ENCODE measurements around the gene TBL1Y. TPM values are rescaled to one million over a fixed set of nuclear protein-coding genes. Genes with fewer than 3 reads are reported as not detected.

Gene TBL1Y
- polyA plus RNA-seq, 3 donors: not detected

DNA sequence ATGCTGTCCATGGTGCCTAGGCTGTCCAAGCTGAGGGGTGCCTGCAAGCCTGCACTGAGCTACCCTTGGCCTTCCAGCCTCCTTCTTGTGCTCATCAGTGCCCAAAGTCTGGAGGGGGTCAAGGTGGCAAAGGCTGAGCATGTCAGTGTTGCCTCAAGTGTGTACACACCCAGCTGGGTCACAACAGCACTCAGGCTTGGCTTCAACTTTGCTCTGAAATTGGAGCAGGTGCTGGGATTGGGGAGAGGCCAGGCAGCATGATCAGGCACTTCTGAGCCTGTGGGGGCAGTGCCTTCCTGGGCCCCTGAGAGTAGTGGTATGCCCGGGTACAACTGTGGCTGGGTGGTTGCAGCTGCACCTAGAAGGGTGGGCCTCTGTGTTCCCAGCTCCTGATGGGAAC is 18.7 kb downstream of the TBL1Y start:
- no peak overlapping the region for H2AFZ ChIP-seq (ENCODE audit: insufficient read depth, low read depth, low read length, poor library complexity, severe bottlenecking)
- H3K27ac ChIP-seq (ENCODE audit: low read depth in 1 of 2, low read length in 2 of 2): no peak overlapping the region
- H3K27me3 ChIP-seq (ENCODE audit: control insufficient read depth in 2 of 2, insufficient read depth in 2 of 2, low read length in 2 of 2): no peaks in the 10 kb centered on the region
- H3K4me1 ChIP-seq (ENCODE audit: control insufficient read depth in 1 of 2, insufficient read depth in 2 of 2, low read length in 2 of 2): no peaks in the 10 kb centered on the region
- no peaks in the 10 kb centered on the region for H3K9me3 Mint-ChIP-seq
- H3K9ac ChIP-seq (ENCODE audit: insufficient read depth, low read length, poor library complexity, severe bottlenecking): no peak overlapping the region
- H3K4me2 ChIP-seq (replicated peaks; ENCODE audit: extremely low read depth, low read length, poor library complexity, severe bottlenecking): no peak overlapping the region
- no peak for DNase-seq
- 80% methylated on average over 1 of the region's 1 CpG for WGBS (ENCODE audit: insufficient coverage)
- no peaks in the 10 kb centered on the region for H3K9me3 ChIP-seq (replicated peaks in 1 of 2; ENCODE audit: control insufficient read depth in 1 of 2, insufficient read depth in 1 of 2, low read length in 2 of 2)
- no peak overlapping the region for H3K27ac Mint-ChIP-seq
- no peaks in the 10 kb centered on the region for H3K36me3 Mint-ChIP-seq
- no peaks in the 10 kb centered on the region for H4K20me1 ChIP-seq (ENCODE audit: insufficient read depth, low read length)
- H3K27me3 Mint-ChIP-seq (ENCODE audit: low read depth in 3 of 3): peaks cover 0 to 2% (median 0%) of the 10 kb centered on the region in 3 donors
- H3K4me3 Mint-ChIP-seq: no peak overlapping the region
- TF ChIP-seq, protein P1, sequence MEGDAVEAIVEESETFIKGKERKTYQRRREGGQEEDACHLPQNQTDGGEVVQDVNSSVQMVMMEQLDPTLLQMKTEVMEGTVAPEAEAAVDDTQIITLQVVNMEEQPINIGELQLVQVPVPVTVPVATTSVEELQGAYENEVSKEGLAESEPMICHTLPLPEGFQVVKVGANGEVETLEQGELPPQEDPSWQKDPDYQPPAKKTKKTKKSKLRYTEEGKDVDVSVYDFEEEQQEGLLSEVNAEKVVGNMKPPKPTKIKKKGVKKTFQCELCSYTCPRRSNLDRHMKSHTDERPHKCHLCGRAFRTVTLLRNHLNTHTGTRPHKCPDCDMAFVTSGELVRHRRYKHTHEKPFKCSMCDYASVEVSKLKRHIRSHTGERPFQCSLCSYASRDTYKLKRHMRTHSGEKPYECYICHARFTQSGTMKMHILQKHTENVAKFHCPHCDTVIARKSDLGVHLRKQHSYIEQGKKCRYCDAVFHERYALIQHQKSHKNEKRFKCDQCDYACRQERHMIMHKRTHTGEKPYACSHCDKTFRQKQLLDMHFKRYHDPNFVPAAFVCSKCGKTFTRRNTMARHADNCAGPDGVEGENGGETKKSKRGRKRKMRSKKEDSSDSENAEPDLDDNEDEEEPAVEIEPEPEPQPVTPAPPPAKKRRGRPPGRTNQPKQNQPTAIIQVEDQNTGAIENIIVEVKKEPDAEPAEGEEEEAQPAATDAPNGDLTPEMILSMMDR (IDR thresholded peaks at IDR 0.05): no peak
- no peaks in the 10 kb centered on the region for H3K36me3 ChIP-seq (replicated peaks in 1 of 2; ENCODE audit: control insufficient read depth in 1 of 2, insufficient read depth in 2 of 2, low read length in 2 of 2)
- intact Hi-C loops (cut with micrococcal nuclease): no loop called here
- no peak overlapping the region for H3K4me3 ChIP-seq (replicated peaks in 1 of 3; ENCODE audit: low read depth in 2 of 3, low read length in 3 of 3)
- H3K4me1 Mint-ChIP-seq: no peaks in the 10 kb centered on the region
- H3K79me2 ChIP-seq (ENCODE audit: insufficient read depth, low read length): no peaks in the 10 kb centered on the region

DNA sequence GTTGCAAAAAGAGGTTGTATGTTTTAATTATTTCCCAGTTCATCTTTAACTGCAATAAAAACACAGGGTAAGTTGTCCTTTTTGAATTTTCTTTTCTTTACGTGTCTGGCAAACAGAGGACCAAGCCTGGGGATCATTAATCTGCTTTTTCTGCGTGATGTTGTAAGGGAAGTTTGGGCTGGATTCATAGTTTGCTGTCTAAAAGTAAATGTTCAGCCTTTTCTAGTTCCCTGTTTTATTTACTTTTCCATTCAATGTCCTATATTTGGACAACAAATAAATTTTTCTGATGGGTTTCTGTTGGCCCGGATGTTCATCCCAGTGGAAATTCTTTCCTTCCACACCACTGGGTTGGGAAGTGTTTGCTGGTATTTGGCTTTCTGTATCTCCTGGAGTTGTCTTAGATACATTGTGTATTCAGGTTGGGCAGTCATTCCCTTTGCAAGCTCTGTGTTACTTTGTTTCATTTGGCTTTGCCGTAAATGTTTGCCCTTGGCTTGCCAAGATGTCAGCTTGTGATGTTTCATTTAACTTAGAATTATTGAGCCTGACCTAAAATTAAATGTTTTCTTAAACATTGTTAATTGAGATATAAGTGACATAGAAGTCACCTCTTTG is 21.4 kb downstream of the TBL1Y start:
- H2AFZ ChIP-seq (ENCODE audit: insufficient read depth, low read depth, low read length, poor library complexity, severe bottlenecking): no peak overlapping the region
- H3K27ac ChIP-seq (ENCODE audit: low read depth in 1 of 2, low read length in 2 of 2): no peak overlapping the region
- intact Hi-C loops (cut with micrococcal nuclease): no loop called here
- Mint-ChIP-seq H3K27ac (no peak overlapping the region), H3K36me3 (no peaks in the 10 kb centered on the region), H3K9me3 (peaks cover 0 to 3% (median 0%) of the 10 kb centered on the region in 7 donors), H3K27me3 (ENCODE audit: low read depth in 3 of 3) (peaks cover 0 to 4% (median 0%) of the 10 kb centered on the region in 3 donors), H3K4me1 (no peaks in the 10 kb centered on the region), H3K4me3 (no peak overlapping the region)
- WGBS (ENCODE audit: insufficient coverage): no CpG with 5 or more reads among the region's 4 CpGs
- no peaks in the 10 kb centered on the region for H3K4me1 ChIP-seq (ENCODE audit: control insufficient read depth in 1 of 2, insufficient read depth in 2 of 2, low read length in 2 of 2)
- TF ChIP-seq, protein P1 (IDR thresholded peaks at IDR 0.05): no peak
- H3K36me3 ChIP-seq (replicated peaks in 1 of 2; ENCODE audit: control insufficient read depth in 1 of 2, insufficient read depth in 2 of 2, low read length in 2 of 2): no peaks in the 10 kb centered on the region
- H4K20me1 ChIP-seq (ENCODE audit: insufficient read depth, low read length): no peaks in the 10 kb centered on the region
- DNase-seq: no peak
- H3K9ac ChIP-seq (ENCODE audit: insufficient read depth, low read length, poor library complexity, severe bottlenecking): no peak overlapping the region
- no peak overlapping the region for H3K4me2 ChIP-seq (replicated peaks; ENCODE audit: extremely low read depth, low read length, poor library complexity, severe bottlenecking)
- H3K27me3 ChIP-seq (ENCODE audit: control insufficient read depth in 2 of 2, insufficient read depth in 2 of 2, low read length in 2 of 2): no peaks in the 10 kb centered on the region
- no peaks in the 10 kb centered on the region for H3K79me2 ChIP-seq (ENCODE audit: insufficient read depth, low read length)
- H3K4me3 ChIP-seq (replicated peaks in 1 of 3; ENCODE audit: low read depth in 2 of 3, low read length in 3 of 3): no peak overlapping the region
- no peaks in the 10 kb centered on the region for H3K9me3 ChIP-seq (replicated peaks in 1 of 2; ENCODE audit: control insufficient read depth in 1 of 2, insufficient read depth in 1 of 2, low read length in 2 of 2)

Measured in CD14-positive monocyte (primary cell).